Esophagus squamous epithelium (tissue), 5 donors: ENCODE results near the gene FOXK2. TPM values are rescaled to one million over a fixed set of nuclear protein-coding genes. Genes with fewer than 3 reads are reported as not detected.
A peak's percentile ranks its signal among the peaks of the same experiment; 100 is the strongest.

Source experiments
- DNase-seq: peaks from one replicate; lab custom pipeline; 2025; lab: John Stamatoyannopoulos, UW
- H3K27ac ChIP-seq, 4 donors: fragments of 200-600 bp; sonication (generic); one replicate each; pipeline ENCODE4 v1.5.1; 2016 to 2019; ENCODE audit warnings: mild to moderate bottlenecking in 1 of 4
- H3K27me3 ChIP-seq, 4 donors: fragments of 200-600 bp; sonication (generic); 1 replicate in 3 of 4; 2 replicates in 1 of 4; pipeline versions ENCODE4 v1.5.1 to v1.6.0; 2017 to 2021; ENCODE audit warnings: antibody characterized with exemption in 1 of 4
- H3K36me3 ChIP-seq, 3 donors: fragments of 200-600 bp; sonication (generic); one replicate each; pipeline ENCODE4 v1.5.1; 2016 to 2019
- H3K4me1 ChIP-seq, 3 donors: fragments of 200-600 bp; sonication (generic); one replicate each; pipeline ENCODE4 v1.5.1; 2017 to 2019
- H3K4me3 ChIP-seq, 4 donors: fragments of 200-600 bp; sonication (generic); 1 replicate in 3 of 4; 2 replicates in 1 of 4; pipeline ENCODE4 v1.5.1; 2016 to 2019; ENCODE audit warnings: mild to moderate bottlenecking in 2 of 4, moderate library complexity in 1 of 4
- H3K9me3 ChIP-seq, 3 donors: fragments of 200-600 bp; sonication (generic); one replicate each; pipeline ENCODE4 v1.5.1; 2016 to 2019
- POLR2A ChIP-seq, 4 donors: fragments of 450-650 bp; IDR thresholded peaks; one replicate each; pipeline ENCODE4 v1.6.1; 2017; ENCODE audit warnings: antibody characterized with exemption in 4 of 4, mild to moderate bottlenecking in 4 of 4, moderate library complexity in 3 of 4
- WGBS, 2 donors: methylation state at CpG; one replicate each; pipeline ENCODE4 v1.1.5; 2018; 5-methylcytosine and 5-hydroxymethylcytosine counted together
- intact Hi-C: fragments of 100-400 bp; cut with DNase I; formaldehyde crosslinking; loops from one replicate; pipeline ENCODE4 v1.15.0; 2022
- total RNA-seq, 4 donors: library from RNA; depleted of rRNA; stranded (reverse); fragments of >200 nt; gene quantifications; one replicate each; pipeline ENCODE4 v1.1.0, GENCODE V29; 2016
- TF ChIP-seq, protein P1 (sequence below), 6 experiments: fragments of 450-650 bp in 4 of 6; fragments of 200-600 bp in 2 of 6; sonication (generic) in 2 of 6; IDR thresholded peaks; one replicate each; pipeline ENCODE4 v1.5.1; 2016 to 2019; ENCODE audit warnings: antibody characterized with exemption in 6 of 6, mild to moderate bottlenecking in 4 of 6, moderate library complexity in 4 of 6
- donor health status: DM: yes; HTN: yes; CAD: no.

FOXK2 gene
- total RNA-seq, 4 donors from 2014 or later: 26.3 to 38.2 (median 34.5) TPM

DNA sequence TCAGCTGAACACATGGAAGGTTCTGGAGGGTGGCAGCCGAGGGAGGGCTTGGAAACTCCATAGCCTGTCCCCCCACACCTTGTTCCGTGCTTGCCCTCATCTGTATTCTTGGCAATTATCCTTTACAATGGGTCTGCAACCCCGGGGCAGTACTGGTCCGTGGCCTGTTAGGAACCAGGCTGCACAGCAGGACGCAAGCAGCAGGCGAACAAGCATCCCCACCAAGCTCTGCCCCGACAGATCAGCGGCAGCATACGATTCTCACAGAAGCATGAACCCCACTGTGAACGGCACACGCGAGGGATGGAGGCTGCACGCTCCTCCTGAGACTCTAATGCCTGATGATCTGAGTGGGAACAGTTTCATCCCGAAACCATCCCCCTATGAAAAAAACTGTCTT, 122.5 kb downstream of the FOXK2 start:
- peaks cover 3 to 74% (median 16%) of the 10 kb centered on the region in 3 donors for H3K36me3 ChIP-seq
- H3K9me3 ChIP-seq: peaks cover 0 to 8% (median 0%) of the 10 kb centered on the region in 3 donors
- 88 to 92% methylated on average over 6 to 11 of the region's 14 CpGs for WGBS, 2 donors
- H3K4me1 ChIP-seq: peaks cover 5 to 63% (median 14%) of the 10 kb centered on the region in 3 donors
- intact Hi-C loops: no loop called here
- no peak for DNase-seq
- no peak overlapping the region for H3K27ac ChIP-seq
- TF ChIP-seq POLR2A (IDR thresholded peaks at IDR 0.05): no peak
- TF ChIP-seq, protein P1, sequence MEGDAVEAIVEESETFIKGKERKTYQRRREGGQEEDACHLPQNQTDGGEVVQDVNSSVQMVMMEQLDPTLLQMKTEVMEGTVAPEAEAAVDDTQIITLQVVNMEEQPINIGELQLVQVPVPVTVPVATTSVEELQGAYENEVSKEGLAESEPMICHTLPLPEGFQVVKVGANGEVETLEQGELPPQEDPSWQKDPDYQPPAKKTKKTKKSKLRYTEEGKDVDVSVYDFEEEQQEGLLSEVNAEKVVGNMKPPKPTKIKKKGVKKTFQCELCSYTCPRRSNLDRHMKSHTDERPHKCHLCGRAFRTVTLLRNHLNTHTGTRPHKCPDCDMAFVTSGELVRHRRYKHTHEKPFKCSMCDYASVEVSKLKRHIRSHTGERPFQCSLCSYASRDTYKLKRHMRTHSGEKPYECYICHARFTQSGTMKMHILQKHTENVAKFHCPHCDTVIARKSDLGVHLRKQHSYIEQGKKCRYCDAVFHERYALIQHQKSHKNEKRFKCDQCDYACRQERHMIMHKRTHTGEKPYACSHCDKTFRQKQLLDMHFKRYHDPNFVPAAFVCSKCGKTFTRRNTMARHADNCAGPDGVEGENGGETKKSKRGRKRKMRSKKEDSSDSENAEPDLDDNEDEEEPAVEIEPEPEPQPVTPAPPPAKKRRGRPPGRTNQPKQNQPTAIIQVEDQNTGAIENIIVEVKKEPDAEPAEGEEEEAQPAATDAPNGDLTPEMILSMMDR (IDR thresholded peaks at IDR 0.05): no peak
- H3K27me3 ChIP-seq: no peaks in the 10 kb centered on the region
- H3K4me3 ChIP-seq: no peak overlapping the region

DNA sequence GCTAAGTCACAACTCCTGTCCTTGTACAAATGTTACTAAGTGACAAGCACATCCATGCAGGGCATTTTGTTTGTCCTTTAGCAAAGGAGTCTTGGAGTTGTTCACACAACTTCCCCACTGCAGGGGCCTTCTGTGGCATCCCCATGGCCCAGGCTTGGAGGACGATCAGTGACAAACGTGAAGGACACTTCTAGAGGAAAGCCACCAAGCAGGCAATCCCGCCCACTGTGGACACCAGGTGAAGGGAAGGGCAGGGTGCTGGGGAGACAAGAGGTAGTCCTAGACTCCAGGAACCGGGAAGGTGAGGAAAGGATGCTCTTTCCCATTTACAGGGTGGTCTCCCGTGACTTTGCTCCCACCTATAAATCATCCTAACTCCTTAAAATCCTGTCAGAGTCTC, 124.6 kb downstream of the FOXK2 start:
- peaks cover 3 to 60% (median 16%) of the 10 kb centered on the region in 3 donors for H3K36me3 ChIP-seq
- H3K4me1 ChIP-seq: peaks cover 8 to 55% (median 17%) of the 10 kb centered on the region in 3 donors
- intact Hi-C loops: no loop called here
- DNase-seq: no peak
- H3K27me3 ChIP-seq: no peaks in the 10 kb centered on the region
- no peaks in the 10 kb centered on the region for H3K9me3 ChIP-seq
- TF ChIP-seq, protein P1 (IDR thresholded peaks at IDR 0.05): no peak
- 86 to 89% methylated on average over 2 to 3 of the region's 5 CpGs for WGBS, 2 donors
- no peak overlapping the region for H3K27ac ChIP-seq
- no peak overlapping the region for H3K4me3 ChIP-seq

DNA sequence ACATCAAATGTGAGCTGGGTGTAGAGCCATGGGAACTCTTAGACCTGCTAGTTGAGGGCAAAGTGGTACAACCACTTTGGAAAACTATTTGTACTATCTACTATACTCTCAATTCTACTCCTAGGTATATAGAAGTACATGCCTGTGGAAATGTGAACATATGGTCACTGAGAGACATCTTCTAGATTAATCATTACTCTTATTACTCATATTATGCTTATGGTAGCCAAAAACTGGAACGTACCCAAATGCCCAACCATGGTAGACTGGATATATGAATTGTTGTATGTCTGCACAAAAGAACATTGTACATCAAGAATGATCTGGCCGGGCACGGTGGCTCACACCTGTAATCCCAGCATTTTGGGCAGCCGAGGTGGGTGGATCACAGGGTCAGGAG, 126.0 kb downstream of the FOXK2 start:
- Histone ChIP-seq H3K9me3 (no peaks in the 10 kb centered on the region), H3K36me3 (peaks cover 3 to 46% (median 10%) of the 10 kb centered on the region in 3 donors), H3K27ac (peak overlapping the region in 2 of 4 donors; percentile 98 to 99), H3K4me1 (peaks cover 8 to 45% (median 17%) of the 10 kb centered on the region in 3 donors), H3K4me3 (no peak overlapping the region), H3K27me3 (no peaks in the 10 kb centered on the region)
- no peak for DNase-seq
- 70 to 81% methylated on average over 4 of the region's 4 CpGs for WGBS, 2 donors
- no peak for TF ChIP-seq POLR2A (IDR thresholded peaks at IDR 0.05)
- TF ChIP-seq, protein P1 (IDR thresholded peaks at IDR 0.05): no peak
- intact Hi-C loops: loop anchor here (5.0 kb wide), 1 partner anchor 107 kb away; the partner anchor contains the start of gene TBCD

DNA sequence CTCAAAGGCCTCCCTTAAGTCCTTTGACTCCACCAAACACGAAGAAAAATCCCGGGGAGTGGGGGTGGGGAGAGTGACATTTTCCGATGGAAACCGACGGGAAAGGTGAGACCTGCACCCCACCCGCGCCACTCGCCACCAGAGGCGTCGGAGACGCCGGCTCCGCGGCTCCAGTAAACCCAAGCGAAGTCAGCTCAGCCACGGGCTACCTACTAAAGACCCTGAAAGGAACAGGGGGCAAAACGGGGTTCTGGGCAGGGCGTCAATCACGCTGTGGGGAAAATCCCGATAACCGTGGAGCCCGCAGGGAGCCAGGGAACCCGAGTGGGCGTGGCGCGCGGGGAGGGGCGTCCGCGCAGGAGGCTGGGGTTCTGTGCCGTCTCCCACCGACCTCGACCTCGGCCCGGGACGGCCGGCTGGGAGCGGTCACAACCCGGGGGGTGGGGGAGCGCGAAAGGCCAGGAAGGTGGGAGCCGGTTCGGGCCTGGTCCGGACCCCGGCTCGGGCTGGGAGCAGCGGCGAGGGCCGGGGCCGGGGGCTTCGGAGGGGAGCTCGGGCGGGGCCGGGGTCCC, 128.1 kb downstream of the FOXK2 start:
- peak overlapping the region; percentile 98 to 100 (median 98) for H3K27ac ChIP-seq
- no peak for DNase-seq
- no peaks in the 10 kb centered on the region for H3K9me3 ChIP-seq
- WGBS, 2 donors: 1% methylated on average over 24 to 35 of the region's 54 CpGs
- peak overlapping the region; percentile 72 to 100 (median 90) for H3K4me3 ChIP-seq
- H3K4me1 ChIP-seq: peaks cover 8 to 43% (median 17%) of the 10 kb centered on the region in 3 donors
- no peaks in the 10 kb centered on the region for H3K27me3 ChIP-seq
- TF ChIP-seq, protein P1 (IDR thresholded peaks at IDR 0.05): peak in 1 of 6 experiments; percentile 20
- TF ChIP-seq POLR2A (IDR thresholded peaks at IDR 0.05): no peak
- intact Hi-C loops: loop anchor here (5.0 kb wide), 1 partner anchor 105 kb away; the partner anchor contains the start of gene TBCD
- peaks cover 3 to 24% (median 6%) of the 10 kb centered on the region in 3 donors for H3K36me3 ChIP-seq

DNA sequence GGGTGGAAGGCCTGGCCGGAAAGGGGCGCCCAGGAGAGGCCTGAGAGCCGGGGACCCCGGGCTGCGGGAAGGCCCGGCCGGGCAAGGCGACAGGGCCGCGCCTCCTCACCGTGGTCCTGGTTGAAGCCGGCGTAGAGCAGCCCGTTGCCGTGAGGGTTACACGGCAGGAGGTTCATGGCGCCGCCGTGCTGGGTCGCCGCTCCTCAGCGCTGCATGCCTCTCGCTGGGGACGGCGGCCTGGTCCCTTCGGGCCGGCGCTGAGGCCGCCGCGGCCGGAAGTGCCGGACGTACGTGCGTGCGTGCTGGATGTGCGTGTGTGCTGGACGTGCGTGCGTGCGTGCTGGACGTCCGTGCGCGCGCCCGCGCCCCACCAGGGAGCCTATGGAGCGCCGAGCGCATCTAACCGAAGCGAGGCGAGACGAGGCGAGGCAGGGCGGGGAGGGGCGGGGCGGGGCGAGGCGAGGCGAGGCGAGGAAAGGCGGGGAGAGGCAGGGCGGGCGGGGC, 128.7 kb downstream of the FOXK2 start, which contains the start of gene WDR45B:
TSS of gene WDR45B (minus strand) at position 280 of the 504 bp plus-strand sequence. CDS start at position 176, 104 bp downstream.
- no CpG with 5 or more reads among the region's 67 CpGs for WGBS, 2 donors
- Histone ChIP-seq H3K4me1 (peaks cover 8 to 43% (median 17%) of the 10 kb centered on the region in 3 donors), H3K27me3 (no peaks in the 10 kb centered on the region), H3K27ac (peak within 1 kb of the TSS; percentile 98 to 100 (median 98)), H3K36me3 (peaks cover under 1 to 19% (median 2%) of the 10 kb centered on the region in 3 donors), H3K9me3 (no peaks in the 10 kb centered on the region), H3K4me3 (peak within 1 kb of the TSS; percentile 72 to 100 (median 90))
- DNase-seq: peak; percentile 79
- peak; percentile 25 to 98 (median 96) for TF ChIP-seq POLR2A (IDR thresholded peaks at IDR 0.05)
- TF ChIP-seq, protein P1 (IDR thresholded peaks at IDR 0.05): no peak
- intact Hi-C loops: loop anchor here (5.0 kb wide), 1 partner anchor 104 kb away; the partner anchor contains the start of gene TBCD
